Liver (tissue), 9 donors: ENCODE results near the gene TEX14. TPM values are rescaled to one million over a fixed set of nuclear protein-coding genes. Genes with fewer than 3 reads are reported as not detected.

Source experiments
- DNase-seq: peaks from one replicate; pipeline ENCODE4 v3.0.0-alpha.2; 2017; ENCODE audit warnings: low spot score
- H3K27ac ChIP-seq, 2 donors: one replicate each; pipeline ENCODE4 v1.7.0; 2013; ENCODE audit warnings: inconsistent platforms in 2 of 2, low read length in 2 of 2, control low read depth in 1 of 2, low read depth in 1 of 2, mild to moderate bottlenecking in 1 of 2
- H3K27me3 ChIP-seq, 4 donors: one replicate each; pipeline versions ENCODE4 v1.6.1 to v1.7.0; 2013; ENCODE audit warnings: low read length in 3 of 4, inconsistent platforms in 1 of 4, mild to moderate bottlenecking in 1 of 4, moderate library complexity in 1 of 4; ENCODE audit not compliant: control insufficient read depth in 4 of 4, insufficient read depth in 4 of 4
- H3K36me3 ChIP-seq, 4 donors: one replicate each; pipeline versions ENCODE4 v1.6.1 to v1.7.0; 2013; ENCODE audit warnings: low read length in 3 of 4, mild to moderate bottlenecking in 3 of 4, low read depth in 1 of 4, moderate library complexity in 1 of 4; ENCODE audit not compliant: control insufficient read depth in 4 of 4, insufficient read depth in 3 of 4
- H3K4me1 ChIP-seq, 4 donors: one replicate each; pipeline versions ENCODE4 v1.6.1 to v1.7.0; 2013; ENCODE audit warnings: low read length in 3 of 4, mild to moderate bottlenecking in 3 of 4, moderate library complexity in 1 of 4; ENCODE audit not compliant: control insufficient read depth in 4 of 4, insufficient read depth in 4 of 4
- H3K4me3 ChIP-seq, 3 donors: one replicate each; pipeline versions ENCODE4 v1.6.1 to v1.7.0; 2013; ENCODE audit warnings: low read length in 3 of 3, control low read depth in 1 of 3, low read depth in 1 of 3, mild to moderate bottlenecking in 1 of 3
- H3K9ac ChIP-seq, 2 donors: one replicate each; pipeline ENCODE4 v1.7.0; 2013; ENCODE audit warnings: low read length in 2 of 2, mild to moderate bottlenecking in 2 of 2, moderate library complexity in 2 of 2, control low read depth in 1 of 2, low read depth in 1 of 2
- H3K9me3 ChIP-seq, 4 donors: one replicate each; pipeline versions ENCODE4 v1.6.1 to v1.7.0; 2013; ENCODE audit warnings: low read length in 3 of 4; ENCODE audit not compliant: control insufficient read depth in 4 of 4
- ATF3 ChIP-seq: IDR thresholded peaks from 2 replicates; pipeline ENCODE4 v1.6.1; 2016; ENCODE audit warnings: antibody characterized with exemption
- CTCF ChIP-seq: fragments of 150-350 bp; IDR thresholded peaks from 2 replicates; pipeline ENCODE4 v1.5.1; 2017; ENCODE audit warnings: improper control_type of control experiment, low read depth, low read length; ENCODE audit not compliant: missing input control
- EGR1 ChIP-seq, 2 donors: IDR thresholded peaks; 2 replicates each; pipeline ENCODE4 v1.6.1; 2016 to 2018; ENCODE audit warnings: antibody characterized with exemption in 2 of 2, low read depth in 2 of 2
- FOXA1 ChIP-seq: IDR thresholded peaks from 2 replicates; pipeline ENCODE4 v1.6.1; 2016; ENCODE audit warnings: antibody characterized with exemption
- FOXA2 ChIP-seq: IDR thresholded peaks from 2 replicates; pipeline ENCODE4 v1.6.1; 2016; ENCODE audit warnings: antibody characterized with exemption
- GABPA ChIP-seq, 2 donors: IDR thresholded peaks in 1 of 2; conservative IDR thresholded peaks in 1 of 2; 2 replicates each; pipeline ENCODE4 v1.6.1; 2016; ENCODE audit warnings: antibody characterized with exemption in 2 of 2, mild to moderate bottlenecking in 1 of 2, moderate library complexity in 1 of 2
- HNF4A ChIP-seq, 2 donors: conservative IDR thresholded peaks; 2 replicates each; pipeline ENCODE4 v1.6.1; 2016; ENCODE audit warnings: antibody characterized with exemption in 2 of 2, mild to moderate bottlenecking in 2 of 2
- HNF4G ChIP-seq: IDR thresholded peaks from 2 replicates; pipeline ENCODE4 v1.6.1; 2016; ENCODE audit warnings: antibody characterized with exemption
- MAX ChIP-seq: IDR thresholded peaks from 2 replicates; pipeline ENCODE4 v1.6.1; 2016; ENCODE audit warnings: antibody characterized with exemption
- NR2F2 ChIP-seq: IDR thresholded peaks from 2 replicates; pipeline ENCODE4 v1.6.1; 2016; ENCODE audit warnings: antibody characterized with exemption
- RAD21 ChIP-seq, 2 donors: IDR thresholded peaks; 2 replicates each; pipeline ENCODE4 v1.6.1; 2016; ENCODE audit warnings: antibody characterized with exemption in 2 of 2, mild to moderate bottlenecking in 2 of 2
- REST ChIP-seq: IDR thresholded peaks from 2 replicates; pipeline ENCODE4 v1.6.1; 2016; ENCODE audit warnings: antibody characterized with exemption, mild to moderate bottlenecking
- SP1 ChIP-seq: IDR thresholded peaks from 2 replicates; pipeline ENCODE4 v1.6.1; 2018; ENCODE audit warnings: antibody characterized with exemption, mild to moderate bottlenecking
- TAF1 ChIP-seq: conservative IDR thresholded peaks from 2 replicates; pipeline ENCODE4 v1.6.1; 2016; ENCODE audit warnings: antibody characterized with exemption, mild to moderate bottlenecking
- ZBTB33 ChIP-seq: IDR thresholded peaks from 2 replicates; pipeline ENCODE4 v1.6.1; 2016; ENCODE audit warnings: antibody characterized with exemption
- WGBS: extraction: QIAGEN DNeasy Blood & Tissue Kit; methylation state at CpG from one replicate; pipeline ENCODE4 v1.1.7; 2013; 5-methylcytosine and 5-hydroxymethylcytosine counted together
- polyA plus RNA-seq, 2 donors: library from polyadenylated mRNA; stranded (reverse) in 1 of 2; unstranded in 1 of 2; fragments of 200-250 nt in 1 of 2; fragments of >200 nt in 1 of 2; fragmentation: Nextera tagmentation in 1 of 2; extraction: Ambion mirVana in 1 of 2; gene quantifications; one replicate each; pipeline versions ENCODE4 v1.2.1 to v1.2.3, GENCODE V29; 2013 to 2015
- total RNA-seq, 2 donors: library from RNA; depleted of rRNA; stranded (reverse); fragments of >200 nt; gene quantifications; one replicate each; pipeline ENCODE4 v1.2.3, GENCODE V29; 2014
- donor health status: healthy.
- donor health status: healthy.
- donor health status: healthy.
- donor health status: healthy.
- donor health status: healthy.

The TEX14 gene
- total and polyA plus RNA-seq, 4 donors: 0.01 to 0.17 (median 0.13) TPM

- Histone ChIP-seq H3K27ac (no peak overlapping the region), H3K9ac (no peak overlapping the region), H3K36me3 (no peaks in the 10 kb centered on the region), H3K4me1 (peaks cover 8 to 15% (median 11%) of the 10 kb centered on the region in 4 donors), H3K27me3 (no peaks in the 10 kb centered on the region), H3K4me3 (no peak overlapping the region), H3K9me3 (no peaks in the 10 kb centered on the region)
- DNase-seq: no peak
- WGBS: 77% methylated on average over 6 of the region's 6 CpGs
- TF ChIP-seq HNF4G (no peak), GABPA (IDR thresholded peaks at IDR 0.05 in 1 of 2, conservative IDR thresholded peaks at IDR 0.05 in 1 of 2) (no peak), HNF4A (conservative IDR thresholded peaks at IDR 0.05) (no peak), FOXA1 (no peak), NR2F2 (no peak), MAX (no peak), REST (no peak), TAF1 (no peak), ATF3 (no peak), RAD21 (IDR thresholded peaks at IDR 0.05) (no peak), FOXA2 (no peak), ZBTB33 (no peak), SP1 (no peak)
Measured at GRCh38 chr17:58538811-58539409, 152.9 kb downstream of the TEX14 start.

GRCh38 chr17:58537266-58537665 is 154.6 kb downstream of the TEX14 start:
- Histone ChIP-seq H3K9me3 (no peaks in the 10 kb centered on the region), H3K4me3 (no peak overlapping the region), H3K9ac (no peak overlapping the region), H3K36me3 (no peaks in the 10 kb centered on the region), H3K27ac (no peak overlapping the region), H3K27me3 (no peaks in the 10 kb centered on the region), H3K4me1 (peaks cover 11 to 21% (median 16%) of the 10 kb centered on the region in 4 donors)
- TF ChIP-seq CTCF (no peak), ZBTB33 (no peak), EGR1 (IDR thresholded peaks at IDR 0.05; ENCODE audit: low read depth in 2 of 2) (no peak), RAD21 (IDR thresholded peaks at IDR 0.05) (no peak), HNF4A (conservative IDR thresholded peaks at IDR 0.05) (no peak)
- no peak for DNase-seq
- 87% methylated on average over 4 of the region's 4 CpGs for WGBS
